CD4-positive, alpha-beta T cell treated with Interleukin-10 for 1 hour (primary cell): ENCODE data around the gene PDF.

Source experiments
- DNase-seq: peaks from one replicate; pipeline ENCODE4 v3.0.0-alpha.2; 2020

PDF gene

DNA sequence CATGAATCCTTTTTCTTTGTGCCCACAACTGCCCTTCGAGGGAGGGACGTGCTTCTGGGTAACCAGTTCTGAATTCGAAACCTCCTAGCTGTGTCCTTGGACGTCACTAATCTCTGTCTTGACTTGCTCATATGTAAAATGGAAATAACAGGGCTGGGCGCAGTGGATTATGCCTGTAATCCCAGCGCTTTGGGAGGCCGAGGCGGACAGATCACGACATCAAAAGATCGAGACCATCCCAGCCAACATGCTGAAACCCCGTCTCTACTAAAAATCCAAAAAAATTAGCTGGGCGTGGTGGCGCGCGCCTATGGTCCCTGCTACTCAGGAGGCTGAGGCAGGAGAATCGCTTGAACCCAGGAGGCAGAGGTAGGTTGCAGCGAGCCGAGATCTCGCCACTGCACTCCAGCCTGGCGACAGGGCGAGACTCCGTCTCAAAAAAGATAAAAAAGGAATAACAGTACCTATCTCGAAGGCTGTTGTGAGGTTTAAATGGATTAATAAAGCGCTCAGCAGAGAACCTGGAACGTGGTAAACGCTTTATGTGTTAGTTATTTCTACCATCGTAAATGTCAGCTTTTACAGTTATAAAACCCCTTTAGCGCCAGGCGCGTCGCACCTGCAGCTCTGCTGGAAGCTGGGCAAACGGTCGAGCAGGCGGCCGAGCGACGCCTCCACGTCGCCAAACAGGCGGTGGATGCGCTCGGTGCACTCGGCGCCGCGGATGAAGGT is 8.3 kb upstream of the PDF start:
- DNase-seq, result no peak

DNA sequence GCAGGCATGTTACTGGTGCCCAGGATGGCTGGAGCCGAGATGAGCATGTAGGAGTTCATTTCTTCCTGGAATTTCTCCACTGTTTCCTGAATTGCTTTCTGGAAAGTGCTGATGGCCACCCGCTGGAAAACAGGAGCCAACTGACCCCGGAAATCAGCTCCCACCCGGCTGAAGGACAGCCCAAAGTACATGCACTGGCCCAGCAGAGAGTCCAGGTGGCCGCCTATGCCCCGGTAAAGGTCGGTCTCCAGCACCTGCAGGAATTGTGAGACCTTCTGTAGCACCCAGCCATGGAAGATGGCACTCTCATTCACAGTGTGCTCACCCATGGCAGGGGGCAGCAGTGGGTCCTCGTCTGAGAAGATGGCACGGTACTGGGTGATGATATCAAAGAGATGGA is 4.3 kb upstream of the PDF start:
- no peak for DNase-seq

DNA sequence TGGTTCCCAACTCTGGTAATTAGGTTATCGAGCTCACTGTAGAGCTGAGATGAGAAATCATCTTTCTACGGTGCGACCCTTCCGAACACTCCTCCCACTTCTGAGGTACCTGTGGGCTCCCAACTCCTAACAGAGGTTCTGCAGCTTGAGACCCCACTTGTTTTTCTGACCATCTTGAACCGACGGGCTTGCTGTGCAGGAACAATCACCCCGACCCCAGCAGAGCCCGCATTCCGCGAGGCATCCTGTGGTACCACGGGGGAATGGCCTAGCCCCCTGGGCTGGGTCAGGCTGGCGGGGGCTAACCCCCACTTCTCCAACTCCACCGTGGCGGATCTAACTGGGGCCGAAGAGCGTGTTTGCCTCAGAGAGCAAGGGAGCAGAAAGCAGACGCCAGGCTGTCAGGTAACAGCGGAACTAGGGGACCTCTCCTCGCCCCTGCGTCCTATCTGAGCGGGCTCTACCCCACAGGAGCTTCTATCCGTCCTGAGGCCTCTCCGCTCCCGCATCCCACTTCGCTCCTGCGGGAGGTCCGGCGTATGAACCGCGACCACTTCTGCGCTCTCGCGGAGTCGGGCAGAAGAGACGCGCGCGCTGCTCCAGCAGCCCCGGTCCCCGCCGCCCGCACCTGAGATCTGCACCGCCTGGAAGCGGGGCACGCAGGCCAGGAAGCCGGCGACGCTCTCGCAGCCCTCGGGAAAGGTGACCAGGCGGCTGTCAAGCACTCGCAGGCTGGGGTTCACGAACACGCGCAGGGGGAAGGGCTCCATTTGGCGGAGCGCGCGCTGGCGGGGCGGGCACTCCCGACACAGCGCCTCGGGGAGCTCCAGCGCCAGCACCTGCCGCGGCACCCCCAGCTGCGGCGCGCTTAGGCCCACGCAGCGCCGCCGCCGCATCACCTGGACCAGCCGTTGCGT is 761 bp downstream of the PDF start:
- DNase-seq, result no peak

DNA sequence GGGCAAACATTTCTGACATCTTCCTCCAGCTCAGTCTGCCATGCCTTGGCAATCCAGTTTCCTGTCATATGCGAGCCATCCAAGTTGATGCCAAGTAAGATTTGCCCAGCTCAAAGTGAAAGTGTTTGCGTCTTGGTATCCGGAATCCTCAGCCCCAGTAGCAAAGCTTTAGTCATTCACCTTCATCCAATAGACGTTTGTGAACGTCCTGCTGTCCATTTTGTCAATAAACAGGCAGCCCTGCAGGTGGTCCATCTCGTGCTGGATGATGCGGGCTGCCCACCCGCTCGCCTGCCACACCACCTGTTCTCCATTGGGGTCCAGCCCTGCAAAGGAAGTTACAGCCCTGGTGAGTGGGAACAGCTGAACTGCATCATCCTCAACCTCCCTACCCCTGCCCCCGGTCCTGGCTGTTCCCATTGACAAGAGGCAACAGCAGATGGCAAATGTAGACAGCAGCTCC is 1.5 kb downstream of the PDF start:
- no peak for DNase-seq

DNA sequence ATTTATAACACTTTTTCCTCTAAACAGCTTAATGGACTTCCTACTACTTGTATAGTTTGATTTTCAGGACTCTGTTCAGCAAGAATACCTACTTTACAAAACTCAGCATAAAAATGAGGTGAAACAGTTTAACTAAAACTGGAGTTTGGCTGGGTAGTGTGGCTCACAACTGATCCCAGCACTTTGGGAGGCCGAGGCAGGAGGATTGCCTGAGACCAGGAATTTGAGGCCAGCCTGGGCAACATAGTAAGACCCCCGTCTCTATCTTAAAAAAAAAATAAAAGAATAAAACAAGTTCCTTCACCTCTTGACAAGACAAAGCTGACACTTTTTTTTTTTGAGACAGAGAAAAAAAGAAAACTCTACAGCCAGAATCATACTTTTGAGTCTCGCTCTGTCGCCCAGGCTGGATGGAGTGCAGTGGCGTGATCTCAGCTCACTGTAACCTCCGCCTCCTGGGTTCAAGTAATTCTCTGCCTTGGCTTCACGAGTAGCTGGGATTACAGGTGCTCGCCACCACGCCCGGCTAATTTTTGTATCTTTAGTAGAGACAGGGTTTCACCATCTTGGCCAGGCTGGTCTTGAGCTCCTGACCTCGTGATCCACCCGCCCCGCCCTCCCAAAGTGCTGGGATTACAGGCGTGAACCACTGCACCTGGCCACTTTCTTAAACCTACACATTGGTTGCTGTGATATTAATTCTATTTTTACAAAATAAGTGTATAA is 2.6 kb downstream of the PDF start:
- DNase-seq, result no peak

DNA sequence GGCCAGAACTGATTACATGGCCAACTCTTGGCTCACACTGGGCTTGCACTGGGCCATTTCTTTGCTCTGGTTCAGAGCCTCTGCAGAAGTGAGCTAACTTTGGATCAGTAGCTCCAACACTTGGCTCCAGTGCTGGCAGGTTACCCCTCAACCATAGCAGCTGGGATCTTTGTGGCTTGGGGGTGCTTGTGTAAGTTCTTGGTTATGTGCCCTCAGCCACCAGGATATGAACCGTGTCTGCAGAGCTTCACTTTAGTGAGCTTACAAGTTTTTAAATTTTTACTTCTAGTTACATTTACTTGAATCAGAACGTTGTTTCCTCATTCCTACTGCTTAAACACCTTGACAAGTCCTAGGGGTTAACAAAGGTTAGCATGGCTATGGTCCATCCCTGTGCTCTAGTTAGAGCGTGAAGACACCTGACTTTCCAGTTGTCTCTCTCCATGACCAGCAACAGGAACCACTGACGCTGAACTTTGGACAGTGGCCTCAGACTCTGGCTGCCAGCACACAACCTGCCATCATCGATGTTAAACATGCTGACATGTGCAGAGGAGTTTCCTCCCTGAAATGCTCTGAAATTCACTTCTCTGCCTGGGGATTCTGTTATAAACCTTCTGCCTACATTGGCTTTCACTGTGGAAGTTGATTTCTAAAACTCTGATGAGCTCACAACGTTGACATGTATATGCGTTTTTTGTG is 4.1 kb downstream of the PDF start:
- no peak for DNase-seq

DNA sequence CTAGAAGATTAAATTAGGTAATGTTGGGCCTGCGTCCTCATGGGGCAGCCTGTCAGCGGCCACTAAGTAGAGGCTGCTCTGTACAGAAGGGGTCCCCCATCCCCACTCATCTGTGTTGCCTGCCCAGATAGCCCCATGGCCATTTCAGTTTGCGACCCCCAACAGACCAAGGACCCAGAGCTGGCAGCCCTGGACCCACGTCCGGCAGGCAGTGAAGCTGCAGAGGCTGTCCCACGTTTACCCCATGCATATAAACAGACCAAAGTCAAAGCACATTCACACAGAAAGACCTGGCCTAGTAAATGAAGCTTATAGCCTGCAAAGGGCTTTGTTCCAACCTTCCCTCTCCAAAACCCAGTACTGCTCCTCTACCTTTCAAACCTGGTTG is 4.6 kb downstream of the PDF start:
- no peak for DNase-seq

DNA sequence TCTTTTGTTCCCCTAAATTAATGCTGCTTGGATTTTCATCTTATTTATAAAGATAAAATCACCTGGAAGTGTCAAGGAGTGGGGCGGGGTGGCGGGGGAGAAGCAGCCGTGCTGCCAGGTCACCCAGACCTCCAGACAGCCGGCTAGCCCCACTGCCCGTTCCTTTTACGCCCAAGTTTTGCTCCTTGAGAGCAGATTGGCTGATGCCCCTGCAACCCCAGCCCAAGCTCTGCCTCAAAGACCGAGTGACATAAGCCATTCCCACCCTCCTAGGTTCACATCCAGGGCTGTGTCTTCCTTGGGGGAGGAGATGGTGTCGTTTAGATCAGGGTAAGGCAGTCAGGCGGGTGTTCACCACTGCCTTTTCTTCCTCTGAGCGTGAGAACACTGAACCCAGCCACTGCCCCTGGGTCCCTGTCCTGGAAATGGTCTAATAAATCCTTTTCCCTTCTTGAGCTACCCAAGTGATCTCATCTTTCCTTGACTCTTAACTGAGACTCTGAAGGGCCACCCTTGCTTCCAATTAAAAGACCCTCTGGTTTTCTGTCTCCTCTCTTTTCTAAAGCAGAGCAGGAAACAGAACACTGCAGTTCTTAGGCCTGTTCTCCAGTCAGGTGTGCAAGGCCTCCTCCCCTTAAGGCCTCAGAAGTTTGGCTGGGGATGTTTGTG is 5.7 kb downstream of the PDF start:
- DNase-seq, result no peak

DNA sequence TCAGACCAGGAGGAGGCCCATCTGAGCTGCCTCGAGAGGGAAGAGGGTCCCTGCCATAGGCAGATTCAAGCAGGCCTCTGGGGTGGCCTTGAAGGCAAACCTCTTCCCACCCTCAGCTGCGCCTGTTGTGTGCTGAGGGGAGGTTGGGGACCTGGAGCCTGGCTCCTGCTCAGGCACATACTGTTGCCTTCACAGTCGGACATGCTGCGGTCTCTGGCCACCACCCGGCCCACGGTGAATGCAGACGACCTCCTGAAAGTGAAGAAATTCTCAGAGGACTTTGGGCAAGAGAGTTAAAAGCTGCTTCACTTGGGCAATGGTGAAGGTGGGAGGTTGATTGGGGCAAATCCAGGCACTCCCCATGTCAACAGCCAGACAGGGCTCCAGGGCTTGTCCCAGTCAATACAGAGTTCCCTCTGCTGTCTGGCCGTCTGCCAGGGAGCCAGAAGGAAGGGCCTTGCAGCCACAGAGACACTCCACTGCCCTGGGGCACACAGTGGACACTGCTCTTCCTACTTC is 6.3 kb downstream of the PDF start:
- no peak for DNase-seq

DNA sequence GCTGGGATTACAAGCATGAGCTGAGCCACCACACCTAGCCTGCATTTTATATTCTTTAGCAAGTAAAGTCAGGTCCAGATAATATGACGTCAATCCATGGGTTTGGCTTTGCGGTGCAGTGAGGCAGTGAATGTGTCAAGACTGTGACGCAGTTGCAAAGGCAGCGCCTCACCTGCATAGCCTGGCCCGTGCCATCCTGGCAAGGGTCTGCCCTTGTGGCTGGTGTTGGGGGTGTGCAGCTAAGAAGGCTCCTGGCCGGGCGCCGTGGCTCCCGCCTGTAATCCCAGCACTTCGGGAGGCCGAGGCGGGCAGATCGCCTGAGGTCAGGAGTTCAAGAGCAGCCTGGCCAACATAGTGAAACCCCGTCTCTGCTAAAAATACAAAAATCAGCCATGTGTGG is 7.0 kb downstream of the PDF start:
- no peak for DNase-seq

DNA sequence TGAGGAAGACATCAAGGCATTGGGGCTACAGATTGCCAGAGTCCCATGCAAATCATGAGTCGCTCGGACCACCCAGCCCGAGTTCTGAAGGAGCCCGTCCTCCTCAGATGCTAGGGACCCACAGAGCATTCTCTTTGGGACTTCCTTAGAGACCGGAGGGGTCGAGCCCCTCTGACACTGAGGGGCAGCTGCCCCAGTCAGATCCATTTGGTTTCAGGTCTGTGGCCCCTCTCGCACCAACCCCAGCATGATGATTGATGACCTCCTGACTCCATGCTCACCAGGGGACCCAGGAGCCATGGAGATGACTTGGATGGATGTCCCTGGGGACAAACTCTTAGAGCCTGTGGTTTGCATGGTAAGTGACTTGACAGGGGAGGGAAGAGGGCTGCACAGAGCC is 8.0 kb downstream of the PDF start:
- DNase-seq, result no peak

DNA sequence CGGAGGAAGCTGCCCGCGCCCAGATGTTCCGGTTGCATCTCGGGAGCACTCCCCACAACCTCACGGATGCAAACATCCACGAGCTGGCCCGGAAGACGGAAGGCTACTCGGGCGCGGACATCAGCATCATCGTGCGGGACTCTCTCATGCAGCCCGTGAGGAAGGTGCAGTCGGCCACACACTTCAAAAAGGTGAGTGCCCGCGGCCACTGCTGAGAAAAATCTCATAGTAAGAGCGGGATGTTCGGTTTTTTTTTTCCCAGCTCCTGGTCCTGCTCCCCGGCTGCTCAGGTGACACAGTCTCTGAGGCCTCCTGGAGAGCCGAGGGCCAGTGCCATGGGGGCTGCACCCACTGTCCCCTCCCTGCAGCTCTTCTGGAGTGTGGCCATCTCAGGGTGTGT is 9.3 kb downstream of the PDF start:
- DNase-seq, result no peak

DNA sequence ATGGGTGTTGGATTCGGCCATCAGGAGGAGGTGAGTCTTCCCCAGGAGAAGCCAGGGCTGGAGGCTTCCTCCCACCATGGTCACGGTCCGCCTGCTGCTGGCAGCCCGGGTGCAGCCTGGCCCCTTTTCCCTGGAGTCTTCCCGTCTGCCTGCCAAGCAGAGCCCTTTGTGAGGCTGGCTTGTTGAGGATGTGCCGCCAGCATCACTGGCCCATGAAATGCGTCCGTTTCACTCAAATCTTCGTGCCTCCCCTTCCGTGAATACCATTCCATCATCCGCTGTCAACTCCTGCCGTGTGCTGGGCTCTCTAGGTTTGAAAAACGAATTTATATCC is 9.7 kb downstream of the PDF start:
- no peak for DNase-seq

DNA sequence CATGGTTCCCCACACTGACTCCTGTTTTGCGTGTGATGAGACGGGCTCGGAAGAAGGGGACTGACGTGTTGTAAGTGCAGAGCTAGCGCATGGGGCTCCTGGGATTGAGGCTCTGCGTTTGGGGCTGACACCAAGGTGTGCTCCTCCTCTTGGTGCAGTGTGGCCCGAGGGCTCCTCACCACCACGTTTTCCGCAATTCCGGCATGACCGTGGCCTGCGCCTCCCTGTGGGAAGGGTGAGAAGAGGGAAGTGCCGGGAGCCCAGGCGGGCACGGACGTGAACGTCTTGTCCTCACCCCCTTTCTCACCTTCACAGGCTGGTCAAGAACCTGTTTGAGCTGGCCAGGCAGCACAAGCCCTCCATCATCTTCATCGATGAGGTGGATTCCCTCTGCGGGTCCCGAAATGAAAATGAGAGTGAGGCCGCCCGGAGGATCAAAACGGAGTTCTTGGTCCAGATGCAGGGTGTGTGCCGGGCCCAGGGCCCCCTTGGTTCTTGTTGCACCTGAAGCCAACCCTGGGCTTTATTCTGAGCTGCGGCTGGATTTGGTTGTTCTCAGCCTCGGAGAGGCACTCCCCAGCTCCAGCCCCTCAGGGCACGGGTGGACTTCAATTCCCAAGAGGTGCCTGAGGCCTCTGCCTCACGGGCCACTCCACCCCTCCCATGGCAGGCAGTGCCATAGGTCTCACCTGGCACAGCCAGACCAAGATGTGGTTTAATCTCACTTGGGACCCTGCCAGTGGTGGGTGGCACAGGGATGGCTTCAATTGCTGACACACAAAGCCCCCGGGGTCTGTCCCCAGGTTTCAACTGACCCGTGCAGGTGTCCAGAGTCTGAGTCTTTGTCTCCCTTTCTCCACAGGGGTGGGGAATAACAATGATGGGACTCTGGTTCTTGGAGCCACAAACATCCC is 10.3 kb downstream of the PDF start:
- DNase-seq, result no peak

DNA sequence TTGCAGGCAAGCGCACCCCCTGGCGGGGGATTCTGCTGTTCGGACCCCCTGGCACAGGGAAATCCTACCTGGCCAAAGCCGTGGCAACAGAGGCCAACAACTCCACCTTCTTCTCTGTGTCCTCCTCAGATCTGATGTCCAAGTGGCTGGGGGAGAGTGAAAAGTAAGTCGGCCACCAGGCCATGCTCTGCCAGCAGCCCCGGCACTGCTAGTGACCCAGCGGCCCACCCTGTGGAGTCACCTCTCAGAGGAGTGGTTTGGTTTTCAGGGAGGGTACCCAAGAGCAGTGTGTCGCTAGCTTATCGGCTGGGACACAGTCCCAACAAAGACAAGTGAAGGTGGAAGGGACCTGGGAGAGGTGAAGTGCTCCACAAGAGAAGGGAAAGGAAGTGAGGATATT is 11.0 kb downstream of the PDF start:
- DNase-seq, result no peak

DNA sequence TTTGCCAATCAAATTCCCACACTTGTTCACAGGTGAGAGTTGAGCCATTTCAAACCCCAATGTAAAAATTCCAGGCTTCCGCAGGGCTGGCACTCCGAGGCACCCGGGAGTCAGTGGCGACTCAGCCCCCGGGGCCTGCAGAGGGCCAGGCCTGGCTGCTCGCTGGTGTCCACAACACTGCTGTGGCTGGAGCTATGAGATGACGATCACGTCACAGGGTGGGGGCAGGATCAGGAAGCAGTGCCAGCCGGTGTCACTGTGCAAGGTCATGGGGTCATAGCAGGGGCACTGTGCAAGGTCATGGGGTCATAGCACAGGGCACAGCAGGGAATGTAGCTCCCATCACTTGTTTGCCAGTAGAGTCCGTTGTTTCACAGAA is 11.5 kb downstream of the PDF start:
- no peak for DNase-seq

DNA sequence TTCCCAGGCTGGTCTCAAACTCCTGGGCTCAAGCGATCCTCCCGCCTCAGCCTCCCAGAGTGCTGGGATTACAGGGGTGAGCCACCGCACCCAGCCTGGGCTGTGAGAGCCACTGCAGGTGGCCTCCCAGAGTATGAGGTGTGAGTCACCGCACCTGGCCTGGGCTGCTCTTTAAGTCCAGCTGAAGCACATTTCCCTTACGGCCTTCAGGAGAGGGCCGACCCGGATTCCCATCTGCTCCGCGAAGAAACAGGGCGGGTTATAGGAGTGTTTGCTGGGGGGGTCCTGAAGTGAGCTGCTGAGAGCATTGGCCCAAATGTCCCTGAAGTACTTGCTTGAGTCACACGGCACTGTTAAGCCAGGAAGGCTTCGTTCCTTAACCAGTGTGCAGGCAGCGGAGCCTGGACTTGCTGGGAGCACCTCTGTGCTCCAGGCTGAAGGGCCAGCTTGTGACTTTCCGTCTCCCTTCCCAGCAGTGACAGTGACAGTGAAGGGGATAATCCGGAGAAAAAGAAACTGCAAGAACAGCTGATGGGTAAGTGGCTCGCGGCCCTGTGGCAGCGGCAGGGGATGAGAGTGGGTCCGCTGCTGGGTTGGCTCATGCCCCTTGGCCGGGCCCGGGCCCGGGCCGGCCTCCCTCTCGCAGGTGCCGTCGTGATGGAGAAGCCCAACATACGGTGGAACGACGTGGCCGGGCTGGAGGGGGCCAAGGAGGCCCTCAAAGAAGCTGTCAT is 12.0 kb downstream of the PDF start:
- DNase-seq, result no peak

DNA sequence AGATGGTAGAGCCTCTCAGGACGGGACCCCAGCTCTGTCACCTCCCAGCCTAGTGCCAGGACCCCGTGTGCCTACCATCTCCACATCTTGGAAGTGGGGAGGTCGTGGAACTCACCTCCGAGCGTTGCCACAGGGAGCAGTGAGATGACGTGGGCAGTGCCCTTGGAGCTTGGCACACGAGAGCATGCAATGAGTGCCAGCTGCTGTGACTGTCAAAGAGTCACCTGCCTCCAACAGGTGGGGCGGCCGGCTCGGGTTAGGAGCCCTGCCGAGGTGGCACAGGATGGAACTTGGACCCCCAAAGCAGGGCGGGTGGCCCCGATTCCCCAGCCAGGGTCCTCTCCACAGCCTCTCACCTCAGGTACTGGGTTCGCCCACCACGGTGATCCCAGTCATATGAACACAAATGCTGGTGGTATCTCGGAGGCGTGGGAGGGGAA is 13.8 kb downstream of the PDF start:
- no peak for DNase-seq

DNA sequence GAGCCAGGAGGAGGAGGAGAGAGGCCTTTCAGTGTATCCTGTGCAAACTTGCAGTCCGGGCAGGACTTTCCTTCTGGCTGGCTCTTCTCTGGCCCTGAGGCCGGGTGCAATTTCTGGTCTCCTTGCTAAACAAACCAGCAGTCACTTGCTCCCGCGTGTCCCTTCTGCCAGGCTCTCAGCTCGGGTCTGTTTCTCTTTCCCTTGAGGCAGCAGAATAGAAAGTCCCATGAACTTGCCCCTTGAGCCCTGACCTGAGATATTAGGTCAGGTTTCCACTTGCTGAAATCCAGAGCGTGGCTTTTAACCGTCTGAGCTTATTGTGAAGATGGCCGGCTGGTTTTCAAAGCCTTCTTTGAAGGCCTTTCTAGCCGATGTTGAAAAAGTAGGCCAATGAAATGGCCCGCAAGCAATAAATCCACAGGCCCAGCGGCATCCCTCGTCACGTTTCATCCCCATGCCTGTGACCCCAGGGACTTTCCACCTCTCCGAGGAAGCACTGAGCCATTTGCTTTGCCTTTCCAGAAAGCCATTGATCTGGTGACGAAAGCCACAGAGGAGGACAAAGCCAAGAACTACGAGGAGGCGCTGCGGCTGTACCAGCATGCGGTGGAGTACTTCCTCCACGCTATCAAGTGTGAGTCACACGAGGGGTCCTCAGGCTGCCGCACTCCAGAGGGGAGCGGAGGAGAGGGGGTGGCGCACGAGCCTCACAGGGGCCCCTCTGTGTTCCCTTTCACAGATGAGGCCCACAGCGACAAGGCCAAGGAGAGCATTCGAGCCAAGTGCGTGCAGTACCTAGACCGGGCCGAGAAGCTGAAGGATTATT is 14.7 kb downstream of the PDF start:
- no peak for DNase-seq

DNA sequence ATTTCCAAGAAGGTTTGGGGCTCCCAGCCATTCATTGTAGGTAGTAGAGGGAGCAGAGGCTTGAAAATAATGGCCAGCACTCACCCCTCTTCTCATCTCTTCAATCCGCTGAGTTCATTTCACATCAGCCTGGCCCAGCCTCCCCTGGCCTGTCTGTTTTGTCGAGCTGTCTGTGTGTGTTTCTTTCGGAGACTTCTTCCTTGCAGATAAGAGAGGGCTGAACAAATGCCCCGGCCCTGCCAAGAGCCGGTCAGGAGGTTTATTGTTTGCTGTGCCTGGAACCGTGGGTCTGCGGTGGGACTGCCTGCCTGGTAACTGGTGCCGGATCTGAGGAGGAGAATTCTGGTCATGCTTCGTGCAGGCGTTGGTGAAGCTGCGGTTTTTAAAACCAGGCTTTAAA is 15.9 kb downstream of the PDF start:
- no peak for DNase-seq
